Stimulated activated CD4-positive, alpha-beta T cell treated with anti-CD3 and anti-CD28 coated beads, Interleukin-2, amount 100 ng/mL, for 48 hours (primary cell): ENCODE measurements around the gene PIGK.
A peak's percentile ranks its signal among the peaks of the same experiment; 100 is the strongest.
"Not testable (repeated sequence)": the region's sequence is repeated elsewhere in the genome, so short reads cannot be mapped to it uniquely, and the experiment has no call there.

Source experiments
- DNase-seq, 2 donors: peaks; one replicate each; pipeline ENCODE4 v3.0.0-alpha.2; 2020

Gene PIGK

GRCh38 chr1:77188770-77189169, 30.5 kb downstream of the PIGK start:
- DNase-seq, result no peak

GRCh38 chr1:77186907-77187306, 32.3 kb downstream of the PIGK start:
- not testable (repeated sequence) for DNase-seq

GRCh38 chr1:77182083-77182482, 37.1 kb downstream of the PIGK start:
- no peak for DNase-seq

GRCh38 chr1:77179632-77180031, 39.6 kb downstream of the PIGK start:
- no peak for DNase-seq

- DNase-seq, result peak in 1 of 2 donors; percentile 4
Observed at GRCh38 chr1:77175230-77175844, 43.9 kb downstream of the PIGK start.

- DNase-seq, result no peak
Observed at GRCh38 chr1:77170687-77171086, 48.5 kb downstream of the PIGK start.

GRCh38 chr1:77168358-77168757, 50.9 kb downstream of the PIGK start:
- DNase-seq, result no peak

- no peak for DNase-seq
Observed at GRCh38 chr1:77164434-77164944, 54.7 kb downstream of the PIGK start.

GRCh38 chr1:77159706-77160105, 59.5 kb downstream of the PIGK start:
- not testable (repeated sequence) for DNase-seq

- no peak for DNase-seq
Observed at GRCh38 chr1:77156214-77156613, 63.0 kb downstream of the PIGK start.

- DNase-seq, result no peak
Observed at GRCh38 chr1:77146270-77146669, 73.0 kb downstream of the PIGK start.

- no peak for DNase-seq
Observed at GRCh38 chr1:77143529-77144121, 75.6 kb downstream of the PIGK start.

- no peak for DNase-seq
Observed at GRCh38 chr1:77139389-77139788, 79.8 kb downstream of the PIGK start.

- no peak for DNase-seq
Observed at GRCh38 chr1:77134359-77134758, 84.9 kb downstream of the PIGK start.

GRCh38 chr1:77133731-77134358, 85.4 kb downstream of the PIGK start:
- DNase-seq, result no peak

- no peak for DNase-seq
Observed at GRCh38 chr1:77126307-77126706, 92.9 kb downstream of the PIGK start.

GRCh38 chr1:77121503-77121902, 97.7 kb downstream of the PIGK start:
- DNase-seq, result no peak

- DNase-seq, result no peak
Observed at GRCh38 chr1:77120950-77121349, 98.3 kb downstream of the PIGK start.

- no peak for DNase-seq
Observed at GRCh38 chr1:77118712-77119111, 100.5 kb downstream of the PIGK start.

- no peak for DNase-seq
Observed at GRCh38 chr1:77104672-77105071, 114.6 kb downstream of the PIGK start.

- DNase-seq, result no peak
Observed at GRCh38 chr1:77103486-77103885, 115.7 kb downstream of the PIGK start.

- DNase-seq, result no peak
Observed at GRCh38 chr1:77100875-77101274, 118.4 kb downstream of the PIGK start.

GRCh38 chr1:77096496-77097255, 122.6 kb downstream of the PIGK start:
- no peak for DNase-seq

GRCh38 chr1:77095236-77095635, 124.0 kb downstream of the PIGK start:
- DNase-seq, result no peak
